ENCODE measurements around the gene FAM9B. TPM values are rescaled to one million over a fixed set of nuclear protein-coding genes. Genes with fewer than 3 reads are reported as not detected.

FAM9B gene
- not detected in 2 replicates for total RNA-seq

DNA sequence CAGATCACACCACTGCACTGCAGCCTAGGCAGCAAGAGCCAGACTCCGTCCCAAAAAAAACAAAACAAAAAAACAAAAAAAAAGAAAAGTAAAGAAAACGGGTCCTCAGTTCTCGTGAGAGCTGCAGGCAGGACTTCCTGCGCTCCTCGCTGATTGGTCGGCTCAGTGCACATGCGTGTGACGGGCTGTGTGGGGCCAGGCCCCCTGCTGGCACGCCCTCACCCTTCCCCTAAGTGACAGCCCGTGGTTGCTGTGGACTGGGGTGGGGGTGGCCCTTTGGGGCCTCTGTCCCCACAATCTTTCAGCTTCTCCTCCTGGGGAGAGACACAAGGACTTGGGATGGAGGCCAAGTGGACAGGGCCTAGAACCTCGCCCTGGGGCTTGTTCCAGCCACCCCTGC lies at the start of gene FAM9B:
FAM9B (minus strand) TSS at position 139 of the 400 bp plus-strand sequence. CDS start 1,141 bp downstream, outside the sequence.

Other genes with a start within 250 kb of the FAM9B start
- not detected in 2 replicates for gene FAM9A, start 232.7 kb downstream of the FAM9B start, total RNA-seq